Nephron progenitor cell (in vitro differentiated cells): ENCODE results near the gene TMTC4.

Source experiments
- DNase-seq: peaks from one replicate; pipeline ENCODE4 v3.0.0; 2021
- H3K27ac Mint-ChIP-seq: 2 replicates; pipeline ENCODE4 v1.8.0; 2021; ENCODE audit warnings: mild to moderate bottlenecking, moderate library complexity, mixed read lengths
- H3K27me3 Mint-ChIP-seq: 2 replicates; pipeline ENCODE4 v1.8.0; 2021; ENCODE audit warnings: mild to moderate bottlenecking, low read depth, mixed read lengths; ENCODE audit not compliant: poor library complexity
- H3K36me3 Mint-ChIP-seq: 2 replicates; pipeline ENCODE4 v1.8.0; 2021; ENCODE audit warnings: low read depth, mixed read lengths
- H3K4me1 Mint-ChIP-seq: 2 replicates; pipeline ENCODE4 v1.8.0; 2021; ENCODE audit warnings: mixed read lengths
- H3K4me3 Mint-ChIP-seq: 2 replicates; pipeline ENCODE4 v1.8.0; 2021; ENCODE audit warnings: mild to moderate bottlenecking, moderate library complexity, mixed read lengths
- H3K9me3 Mint-ChIP-seq: 2 replicates; pipeline ENCODE4 v1.8.0; 2021; ENCODE audit warnings: mild to moderate bottlenecking, moderate library complexity, mixed read lengths
- CTCF ChIP-seq: fragments of 200-600 bp; sonication (generic); IDR thresholded peaks from 2 replicates; pipeline ENCODE4 v1.5.0; 2021; ENCODE audit warnings: antibody characterized with exemption

Gene TMTC4

GRCh38 chr13:100671389-100672182, 3.0 kb downstream of the TMTC4 start:
- Mint-ChIP-seq H3K4me1 (peaks cover 49% of the 10 kb centered on the region), H3K9me3 (peaks cover 3% of the 10 kb centered on the region), H3K27ac (no peak overlapping the region), H3K36me3 (peaks cover 32% of the 10 kb centered on the region), H3K4me3 (peak overlapping the region; percentile 11), H3K27me3 (peaks cover 12% of the 10 kb centered on the region)
- DNase-seq: no peak
- TF ChIP-seq CTCF: no peak

GRCh38 chr13:100668408-100668807, 6.2 kb downstream of the TMTC4 start:
- H3K27me3 Mint-ChIP-seq: no peaks in the 10 kb centered on the region
- DNase-seq: no peak
- H3K4me3 Mint-ChIP-seq: no peak overlapping the region
- H3K27ac Mint-ChIP-seq: no peak overlapping the region
- TF ChIP-seq CTCF: no peak
- H3K9me3 Mint-ChIP-seq: no peaks in the 10 kb centered on the region
- peaks cover 64% of the 10 kb centered on the region for H3K36me3 Mint-ChIP-seq
- peaks cover 39% of the 10 kb centered on the region for H3K4me1 Mint-ChIP-seq

- Mint-ChIP-seq H3K9me3 (no peaks in the 10 kb centered on the region), H3K4me3 (no peak overlapping the region), H3K27me3 (no peaks in the 10 kb centered on the region), H3K36me3 (peaks cover 69% of the 10 kb centered on the region), H3K27ac (no peak overlapping the region), H3K4me1 (peaks cover 34% of the 10 kb centered on the region)
- no peak for DNase-seq
- no peak for TF ChIP-seq CTCF
These were observed 6.7 kb downstream of the TMTC4 start for GRCh38 chr13:100667894-100668293.

GRCh38 chr13:100666124-100666523, 8.5 kb downstream of the TMTC4 start:
- DNase-seq: no peak
- no peak for TF ChIP-seq CTCF
- H3K27me3 Mint-ChIP-seq: no peaks in the 10 kb centered on the region
- peak overlapping the region; percentile 34 for H3K27ac Mint-ChIP-seq
- peaks cover 81% of the 10 kb centered on the region for H3K36me3 Mint-ChIP-seq
- H3K9me3 Mint-ChIP-seq: no peaks in the 10 kb centered on the region
- H3K4me1 Mint-ChIP-seq: peaks cover 18% of the 10 kb centered on the region
- H3K4me3 Mint-ChIP-seq: no peak overlapping the region

- DNase-seq: no peak
- TF ChIP-seq CTCF: no peak
- Mint-ChIP-seq H3K9me3 (no peaks in the 10 kb centered on the region), H3K27ac (no peak overlapping the region), H3K36me3 (peaks cover 88% of the 10 kb centered on the region), H3K4me3 (no peak overlapping the region), H3K4me1 (peaks cover 12% of the 10 kb centered on the region), H3K27me3 (no peaks in the 10 kb centered on the region)
These were observed 9.2 kb downstream of the TMTC4 start for GRCh38 chr13:100665403-100665802.
